ENCODE measurements around the gene RBM20.
"Not testable (repeated sequence)": the region's sequence is repeated elsewhere in the genome, so short reads cannot be mapped to it uniquely, and the experiment has no call there.

Gene RBM20

DNA sequence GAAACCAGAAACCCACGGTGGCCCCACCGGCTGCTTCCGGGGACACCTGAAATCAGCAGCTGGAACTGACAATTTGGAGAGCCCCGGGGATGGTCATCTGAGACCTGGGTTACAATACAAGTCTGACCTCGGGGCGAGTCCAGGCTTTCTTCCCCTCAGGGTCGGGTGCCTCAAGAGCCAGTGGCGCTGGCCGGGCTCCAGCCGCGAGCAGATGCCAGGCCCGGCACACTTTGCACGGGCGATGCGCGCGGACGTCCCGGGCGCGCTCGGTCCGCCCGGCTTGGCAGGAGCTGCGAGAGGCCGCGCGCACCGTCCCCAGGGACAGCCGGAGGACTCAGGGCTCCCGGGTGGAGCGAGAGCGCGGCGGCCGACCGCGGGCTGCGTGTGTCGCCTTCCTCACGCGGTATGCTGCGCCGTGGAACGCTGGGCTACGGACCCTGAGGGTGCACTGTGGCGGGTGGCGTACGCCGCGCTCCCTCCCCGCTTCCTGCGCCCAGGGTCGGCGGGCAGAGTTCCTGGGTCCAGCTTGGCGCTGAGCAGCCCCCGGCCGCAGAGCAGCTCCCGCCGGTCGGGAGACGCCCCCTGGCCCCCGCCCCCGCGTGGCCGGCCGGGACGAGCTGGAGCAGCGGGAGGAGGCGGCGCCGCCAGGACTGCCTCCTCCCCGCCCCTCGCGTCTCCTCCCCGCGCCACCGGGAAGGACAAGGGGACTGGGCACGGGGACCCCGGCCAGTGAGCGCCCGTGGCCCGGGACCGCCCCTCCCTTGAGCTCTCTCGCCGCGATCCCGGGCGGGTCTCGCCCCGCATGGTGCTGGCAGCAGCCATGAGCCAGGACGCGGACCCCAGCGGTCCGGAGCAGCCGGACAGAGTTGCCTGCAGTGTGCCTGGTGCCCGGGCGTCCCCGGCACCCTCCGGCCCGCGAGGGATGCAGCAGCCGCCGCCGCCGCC, at the start of gene RBM20:
RBM20 (plus strand) TSS at position 684 of the 945 bp plus-strand sequence; CDS start at position 803, 119 bp downstream.
- H3K4me1 Mint-ChIP-seq (ENCODE audit: low read depth) = peaks cover 11% of the 10 kb centered on the region
- peak within 1 kb of the TSS; percentile 77 for H3K4me3 Mint-ChIP-seq
- no peak within 1 kb of the TSS for H3K27ac Mint-ChIP-seq
- peaks cover 2% of the 10 kb centered on the region for H3K36me3 Mint-ChIP-seq (ENCODE audit: low read depth)
- H3K9me3 Mint-ChIP-seq = no peaks in the 10 kb centered on the region
- peaks cover 67% of the 10 kb centered on the region for H3K27me3 Mint-ChIP-seq (ENCODE audit: low read depth)

DNA sequence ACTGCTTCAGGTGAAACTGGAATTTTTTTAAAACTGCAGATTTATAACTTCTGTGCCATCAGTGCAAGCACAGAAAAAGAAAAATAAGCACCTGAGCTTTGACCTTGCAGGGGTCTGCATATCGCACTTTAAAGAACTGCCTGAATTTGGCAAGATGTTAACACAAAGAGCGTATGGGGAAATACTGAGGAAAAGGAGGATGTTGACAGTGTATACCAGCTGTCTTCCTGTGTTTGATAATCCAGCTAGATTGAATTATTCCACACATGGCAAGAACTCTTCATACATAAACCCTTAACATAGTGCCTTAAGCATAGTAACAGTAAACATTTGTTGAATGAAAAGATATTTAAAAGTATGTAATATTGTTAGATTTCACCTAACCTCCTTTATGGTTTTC, 46.7 kb upstream of the RBM20 start:
- Mint-ChIP-seq H3K27me3 (ENCODE audit: low read depth) (no peaks in the 10 kb centered on the region), H3K27ac (no peak overlapping the region), H3K4me1 (ENCODE audit: low read depth) (no peaks in the 10 kb centered on the region), H3K9me3 (no peaks in the 10 kb centered on the region), H3K4me3 (no peak overlapping the region), H3K36me3 (ENCODE audit: low read depth) (peaks cover 31% of the 10 kb centered on the region)

DNA sequence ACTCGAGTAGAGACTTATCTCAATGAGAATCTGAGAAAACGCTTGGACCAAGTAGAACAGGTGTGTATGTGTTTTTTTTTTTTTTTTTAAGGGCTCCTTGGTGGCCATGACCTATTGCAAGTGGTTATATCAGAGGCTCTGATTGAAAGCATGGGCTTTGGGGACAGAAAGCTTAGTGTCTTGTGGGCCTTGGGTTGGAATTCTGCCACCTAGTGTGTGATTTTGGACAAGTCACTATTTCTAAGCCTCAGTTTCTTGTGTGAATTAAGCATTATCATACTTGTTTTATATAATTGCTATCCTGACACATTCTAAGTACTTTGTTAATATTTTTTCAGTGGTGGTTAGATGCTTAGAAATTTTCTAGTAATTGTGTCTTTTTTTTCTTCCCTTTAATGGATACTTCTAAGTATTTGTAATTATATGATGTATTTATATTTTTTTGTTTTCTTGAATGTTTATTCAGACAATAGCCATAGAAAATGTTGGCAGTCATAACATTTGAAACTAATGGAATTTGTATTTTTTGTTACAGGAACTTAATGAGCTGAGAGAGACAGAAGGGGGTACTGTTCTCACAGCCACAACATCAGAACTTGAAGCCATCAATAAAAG, 43.5 kb upstream of the RBM20 start:
- no peaks in the 10 kb centered on the region for H3K9me3 Mint-ChIP-seq
- H3K27me3 Mint-ChIP-seq (ENCODE audit: low read depth) = no peaks in the 10 kb centered on the region
- H3K4me1 Mint-ChIP-seq (ENCODE audit: low read depth) = no peaks in the 10 kb centered on the region
- H3K36me3 Mint-ChIP-seq (ENCODE audit: low read depth) = peaks cover 37% of the 10 kb centered on the region
- no peak overlapping the region for H3K27ac Mint-ChIP-seq
- H3K4me3 Mint-ChIP-seq = no peak overlapping the region

DNA sequence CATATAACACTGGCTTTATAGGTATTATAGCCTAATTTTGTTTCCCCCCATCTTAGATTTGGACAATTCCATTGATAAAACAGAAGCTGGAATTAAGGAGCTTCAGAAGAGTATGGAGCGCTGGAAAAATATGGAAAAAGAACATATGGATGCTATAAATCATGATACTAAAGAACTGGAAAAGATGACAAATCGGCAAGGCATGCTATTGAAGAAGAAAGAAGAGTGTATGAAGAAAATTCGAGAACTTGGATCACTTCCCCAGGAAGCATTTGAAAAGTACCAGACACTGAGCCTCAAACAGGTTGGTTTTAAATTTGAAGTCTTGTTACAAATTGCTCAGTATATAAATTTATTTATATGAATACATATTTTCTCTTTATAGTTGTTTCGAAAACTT, 42.6 kb upstream of the RBM20 start:
- Mint-ChIP-seq H3K9me3 (no peaks in the 10 kb centered on the region), H3K4me3 (no peak overlapping the region), H3K27ac (no peak overlapping the region), H3K27me3 (ENCODE audit: low read depth) (no peaks in the 10 kb centered on the region), H3K36me3 (ENCODE audit: low read depth) (peaks cover 36% of the 10 kb centered on the region), H3K4me1 (ENCODE audit: low read depth) (no peaks in the 10 kb centered on the region)

DNA sequence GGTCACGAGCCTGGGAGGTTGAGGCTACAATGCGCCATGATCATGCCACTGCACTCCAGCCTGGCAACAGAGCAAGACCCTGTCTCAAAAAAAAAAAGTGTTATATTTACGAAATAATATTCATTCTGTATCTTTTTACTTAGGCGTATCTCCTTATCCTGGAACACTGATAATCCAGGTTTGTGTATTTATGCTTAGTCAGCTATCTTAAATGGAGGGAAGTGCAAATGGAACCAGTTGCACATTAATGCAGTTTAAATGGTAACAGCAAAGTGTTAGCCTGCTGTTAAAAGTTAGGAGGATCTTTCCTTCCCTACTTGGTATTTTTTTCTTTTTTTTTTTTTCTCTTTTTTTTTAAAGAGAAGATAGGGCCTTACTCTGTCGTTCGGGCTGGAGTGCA, 36.0 kb upstream of the RBM20 start:
- Mint-ChIP-seq H3K9me3 (no peaks in the 10 kb centered on the region), H3K4me3 (no peak overlapping the region), H3K27ac (no peak overlapping the region), H3K4me1 (ENCODE audit: low read depth) (peaks cover 11% of the 10 kb centered on the region), H3K36me3 (ENCODE audit: low read depth) (peaks cover 12% of the 10 kb centered on the region), H3K27me3 (ENCODE audit: low read depth) (no peaks in the 10 kb centered on the region)

DNA sequence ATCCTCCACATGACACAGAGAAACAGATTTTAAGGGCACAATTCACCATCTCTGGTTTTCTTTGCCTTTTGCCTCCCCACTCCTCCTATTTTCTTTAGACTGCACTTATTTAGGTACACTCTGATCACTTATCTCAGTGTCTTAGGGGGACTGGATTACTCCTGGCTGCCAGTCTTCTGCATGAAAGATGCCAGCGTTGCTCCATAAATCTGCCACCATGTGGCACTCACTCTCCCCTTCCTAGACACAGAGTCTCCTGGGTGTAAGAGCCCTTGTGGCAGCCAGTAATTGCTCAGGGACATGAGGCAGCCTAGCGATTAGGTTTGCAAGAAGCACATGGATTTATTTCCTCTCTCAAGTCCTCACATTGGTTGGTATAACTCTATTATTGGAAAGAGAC, 34.5 kb upstream of the RBM20 start:
- Mint-ChIP-seq H3K36me3 (ENCODE audit: low read depth) (peaks cover 6% of the 10 kb centered on the region), H3K4me3 (no peak overlapping the region), H3K27ac (no peak overlapping the region), H3K4me1 (ENCODE audit: low read depth) (peaks cover 16% of the 10 kb centered on the region), H3K9me3 (no peaks in the 10 kb centered on the region), H3K27me3 (ENCODE audit: low read depth) (no peaks in the 10 kb centered on the region)

DNA sequence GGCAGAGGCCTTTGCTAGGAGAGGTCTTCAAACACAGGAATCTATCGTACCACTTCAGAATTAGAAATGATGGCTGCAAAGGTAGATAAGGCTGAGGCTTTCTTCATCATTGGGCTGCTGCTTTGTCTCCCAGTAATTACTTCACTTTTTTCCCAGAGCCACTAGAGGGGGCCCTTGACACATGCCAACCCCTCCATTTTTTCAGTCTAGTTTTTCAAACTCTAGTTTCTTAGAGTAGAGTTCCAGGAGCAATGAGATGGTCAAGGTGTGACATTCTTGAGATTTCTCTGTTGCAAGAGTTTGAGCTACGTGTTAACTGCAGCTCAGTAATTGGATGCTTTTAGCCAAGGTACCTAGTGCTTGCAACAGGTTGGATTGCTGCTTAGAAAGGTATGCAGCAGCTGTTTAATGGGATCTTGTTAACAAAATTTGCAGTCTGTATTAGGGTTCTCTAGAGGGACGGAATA, 33.8 kb upstream of the RBM20 start:
- H3K9me3 Mint-ChIP-seq = no peaks in the 10 kb centered on the region
- H3K4me1 Mint-ChIP-seq (ENCODE audit: low read depth) = peaks cover 19% of the 10 kb centered on the region
- no peaks in the 10 kb centered on the region for H3K27me3 Mint-ChIP-seq (ENCODE audit: low read depth)
- H3K4me3 Mint-ChIP-seq = no peak overlapping the region
- H3K36me3 Mint-ChIP-seq (ENCODE audit: low read depth) = no peaks in the 10 kb centered on the region
- no peak overlapping the region for H3K27ac Mint-ChIP-seq

DNA sequence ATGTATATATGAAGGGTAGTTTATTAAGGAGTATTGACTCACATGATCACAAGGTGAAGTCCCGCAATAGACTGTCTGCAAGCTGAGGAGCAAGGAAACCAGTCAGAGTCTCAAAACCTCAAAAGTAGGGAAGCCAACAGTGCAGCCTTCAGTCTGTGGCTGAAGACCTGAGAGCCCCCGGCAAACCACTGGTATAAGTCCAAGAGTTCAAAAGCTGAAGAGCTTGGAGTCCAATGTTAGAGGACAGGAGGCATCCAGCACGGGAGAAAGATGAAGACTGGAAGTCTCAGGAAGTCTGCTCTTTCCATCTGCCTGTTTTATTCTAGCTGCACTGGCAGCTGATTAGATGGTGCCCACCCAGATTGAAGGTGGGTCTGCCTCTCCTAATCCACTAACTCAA, 33.4 kb upstream of the RBM20 start:
- not testable (repeated sequence) for H3K27ac Mint-ChIP-seq; H3K4me3 Mint-ChIP-seq; H3K27me3 Mint-ChIP-seq (ENCODE audit: low read depth); H3K9me3 Mint-ChIP-seq; H3K36me3 Mint-ChIP-seq (ENCODE audit: low read depth)
- H3K4me1 Mint-ChIP-seq (ENCODE audit: low read depth) = peaks cover 23% of the 10 kb centered on the region

DNA sequence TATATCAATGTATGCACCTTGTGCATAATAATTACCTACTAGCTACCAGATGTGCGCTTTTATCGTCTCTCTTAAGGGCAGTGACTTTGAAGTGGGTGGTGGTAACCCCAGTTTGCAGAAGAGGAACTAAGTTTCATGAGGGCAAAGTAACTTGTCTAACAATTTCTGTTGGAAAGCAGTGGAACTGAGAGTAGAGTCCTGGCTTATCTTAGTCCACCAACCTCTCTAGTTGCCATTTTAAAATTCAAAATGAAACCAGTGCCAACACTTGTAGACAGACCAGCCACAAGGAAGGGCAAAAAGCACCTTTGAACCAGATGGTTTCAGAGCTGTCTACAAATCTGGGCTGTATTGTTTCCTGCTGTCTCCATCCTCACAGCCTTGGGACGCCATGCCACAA, 32.0 kb upstream of the RBM20 start:
- Mint-ChIP-seq H3K4me3 (no peak overlapping the region), H3K4me1 (ENCODE audit: low read depth) (peaks cover 25% of the 10 kb centered on the region), H3K27ac (no peak overlapping the region)

DNA sequence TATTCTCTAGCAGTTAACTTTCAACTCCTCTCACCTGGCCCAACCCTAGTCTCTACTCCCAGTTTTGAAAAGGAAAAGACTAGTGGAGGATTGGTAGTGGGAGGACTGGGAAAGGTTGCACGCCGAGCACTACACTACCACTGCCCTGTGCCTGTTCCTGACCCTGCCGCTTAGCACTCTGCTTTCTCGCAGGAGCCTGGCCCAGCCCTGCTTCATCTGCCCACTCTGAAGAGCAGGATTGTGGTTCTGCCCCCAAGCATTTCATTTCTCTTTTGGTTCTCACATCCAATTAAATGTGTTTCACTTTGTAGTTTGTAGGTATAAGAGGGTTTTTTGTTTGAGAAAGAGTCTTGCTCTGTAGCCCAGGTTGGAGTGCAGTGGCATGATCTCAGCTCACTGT, 31.5 kb upstream of the RBM20 start:
- H3K27me3 Mint-ChIP-seq (ENCODE audit: low read depth) = no peaks in the 10 kb centered on the region
- H3K27ac Mint-ChIP-seq = no peak overlapping the region
- H3K4me3 Mint-ChIP-seq = no peak overlapping the region
- no peaks in the 10 kb centered on the region for H3K9me3 Mint-ChIP-seq
- H3K36me3 Mint-ChIP-seq (ENCODE audit: low read depth) = no peaks in the 10 kb centered on the region
- H3K4me1 Mint-ChIP-seq (ENCODE audit: low read depth) = peaks cover 25% of the 10 kb centered on the region

More for the DNA sequence above, 32.0 kb upstream of the RBM20 start:
- H3K36me3 Mint-ChIP-seq (ENCODE audit: low read depth) = no peaks in the 10 kb centered on the region
- H3K27me3 Mint-ChIP-seq (ENCODE audit: low read depth) = no peaks in the 10 kb centered on the region
- H3K9me3 Mint-ChIP-seq = no peaks in the 10 kb centered on the region

DNA sequence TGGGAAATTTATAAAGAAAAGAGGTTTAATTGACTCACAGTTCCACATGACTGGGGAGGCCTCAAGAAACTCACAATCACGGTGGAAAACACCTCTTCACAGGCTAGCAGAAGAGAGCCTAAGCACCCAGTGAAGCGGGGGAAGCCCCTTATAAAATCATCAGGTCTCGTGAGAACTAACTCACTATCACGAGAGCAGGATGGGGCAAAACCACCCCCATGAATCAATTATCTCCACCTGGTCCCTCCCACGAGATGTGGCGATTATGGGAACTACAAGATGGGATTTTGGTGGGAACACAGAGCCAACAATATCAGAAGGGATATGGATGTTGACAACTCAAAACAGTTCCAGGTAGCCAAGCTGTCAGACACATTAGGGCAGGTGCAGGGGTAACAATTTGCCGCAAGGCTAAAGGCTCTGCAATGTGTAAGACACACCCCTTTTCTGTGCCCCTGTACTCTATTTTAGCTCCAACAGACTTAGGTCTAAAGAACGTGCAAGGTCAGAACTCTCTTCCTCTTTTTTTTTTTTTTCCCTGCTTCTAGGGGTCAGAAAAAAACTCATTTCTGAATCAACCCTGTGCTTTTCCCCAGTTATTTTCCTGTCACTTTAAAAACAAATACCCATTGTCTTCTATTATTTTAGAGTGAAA, 30.7 kb upstream of the RBM20 start:
- no peaks in the 10 kb centered on the region for H3K27me3 Mint-ChIP-seq (ENCODE audit: low read depth)
- no peak overlapping the region for H3K27ac Mint-ChIP-seq
- H3K4me1 Mint-ChIP-seq (ENCODE audit: low read depth) = peaks cover 28% of the 10 kb centered on the region
- no peaks in the 10 kb centered on the region for H3K36me3 Mint-ChIP-seq (ENCODE audit: low read depth)
- H3K4me3 Mint-ChIP-seq = no peak overlapping the region
- H3K9me3 Mint-ChIP-seq = no peaks in the 10 kb centered on the region

DNA sequence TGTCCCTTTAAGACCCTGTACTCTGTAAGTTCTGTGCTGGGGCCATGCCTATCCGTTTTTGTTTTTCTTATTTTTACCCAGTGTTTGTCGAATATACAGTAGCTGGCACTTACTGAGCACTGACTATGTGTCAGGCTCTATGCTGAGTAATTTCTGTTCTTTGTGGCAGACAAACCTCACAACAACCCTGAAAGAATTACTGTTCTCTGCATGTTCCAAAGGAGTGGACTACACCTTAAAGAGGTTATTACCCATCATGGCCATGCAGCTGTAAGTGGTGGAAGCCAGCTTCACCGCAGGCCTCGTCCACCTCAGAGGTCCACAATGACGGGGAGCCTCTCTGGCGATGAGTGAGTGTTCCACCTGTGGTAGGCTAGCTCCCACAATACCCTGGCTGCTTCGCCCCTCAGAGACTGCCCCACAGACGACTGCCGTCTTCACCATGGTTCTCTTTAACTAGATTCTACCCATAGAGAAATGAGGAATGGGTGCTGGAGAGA, 30.1 kb upstream of the RBM20 start:
- peaks cover 30% of the 10 kb centered on the region for H3K4me1 Mint-ChIP-seq (ENCODE audit: low read depth)
- no peaks in the 10 kb centered on the region for H3K27me3 Mint-ChIP-seq (ENCODE audit: low read depth)
- H3K36me3 Mint-ChIP-seq (ENCODE audit: low read depth) = no peaks in the 10 kb centered on the region
- no peaks in the 10 kb centered on the region for H3K9me3 Mint-ChIP-seq
- no peak overlapping the region for H3K4me3 Mint-ChIP-seq
- no peak overlapping the region for H3K27ac Mint-ChIP-seq

DNA sequence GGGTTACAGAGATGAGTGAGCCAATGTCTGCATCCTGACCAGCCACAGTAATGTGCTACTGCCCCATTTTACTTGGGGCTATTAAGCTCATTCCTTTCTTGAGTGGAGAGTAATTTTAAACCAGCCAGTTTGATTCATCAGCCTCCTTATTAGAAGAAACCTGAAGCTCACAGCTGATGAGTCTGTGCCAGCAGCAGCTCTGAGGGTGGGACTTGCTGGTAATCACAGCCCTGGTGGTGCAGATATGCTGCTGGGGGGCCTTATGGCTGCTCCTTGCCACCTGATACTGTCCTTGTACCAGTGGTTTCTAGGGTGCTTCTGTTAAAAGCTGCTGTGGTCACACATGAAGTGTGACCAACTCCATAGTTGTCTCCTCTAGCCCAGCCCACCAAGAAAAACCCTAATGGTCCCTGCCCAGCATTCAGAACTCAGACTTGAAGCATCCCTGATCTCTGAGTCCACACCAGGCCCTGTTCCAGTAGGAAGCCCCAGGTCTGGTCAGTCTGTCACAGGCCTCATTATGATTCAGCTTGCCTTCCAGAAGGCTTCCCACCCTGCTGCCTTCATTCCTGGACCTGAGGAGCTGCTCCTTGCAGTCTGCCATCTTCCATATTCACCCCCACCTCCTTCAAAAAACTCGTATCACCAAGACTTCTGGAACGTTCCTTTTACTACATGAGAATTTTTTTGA, 28.9 kb upstream of the RBM20 start:
- H3K9me3 Mint-ChIP-seq = no peaks in the 10 kb centered on the region

DNA sequence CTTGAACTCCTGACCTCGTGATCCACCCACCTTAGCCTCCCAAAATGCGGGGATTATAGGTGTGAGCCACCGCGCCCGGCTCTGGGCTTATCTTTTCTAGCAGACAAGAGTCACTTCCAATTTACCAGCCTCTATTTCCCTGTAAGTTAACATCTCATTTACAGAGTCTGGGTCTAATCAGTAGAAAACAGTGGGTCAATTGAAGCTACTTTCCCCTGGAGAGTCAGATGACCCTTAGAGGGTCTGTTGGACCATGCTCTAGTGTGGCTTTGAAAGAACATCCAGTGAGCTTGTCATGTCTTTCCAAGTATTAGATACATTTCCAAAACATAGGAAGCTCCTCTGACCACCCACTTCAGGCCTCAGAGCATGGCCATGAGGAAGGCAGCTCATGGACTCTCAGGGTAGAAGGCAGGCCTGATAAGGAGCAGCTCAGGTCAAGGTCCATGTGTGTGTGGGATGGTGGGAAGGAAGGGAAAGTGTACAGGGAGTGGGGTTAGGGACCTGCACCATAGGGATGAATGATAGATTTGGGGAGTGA, 27.6 kb upstream of the RBM20 start:
- peaks cover 1% of the 10 kb centered on the region for H3K27me3 Mint-ChIP-seq (ENCODE audit: low read depth)
- peaks cover 2% of the 10 kb centered on the region for H3K9me3 Mint-ChIP-seq
- H3K4me3 Mint-ChIP-seq = no peak overlapping the region
- peaks cover 23% of the 10 kb centered on the region for H3K4me1 Mint-ChIP-seq (ENCODE audit: low read depth)
- no peaks in the 10 kb centered on the region for H3K36me3 Mint-ChIP-seq (ENCODE audit: low read depth)
- no peak overlapping the region for H3K27ac Mint-ChIP-seq

More for the DNA sequence above, 28.9 kb upstream of the RBM20 start:
- H3K27ac Mint-ChIP-seq = no peak overlapping the region
- no peak overlapping the region for H3K4me3 Mint-ChIP-seq
- no peaks in the 10 kb centered on the region for H3K27me3 Mint-ChIP-seq (ENCODE audit: low read depth)
- H3K4me1 Mint-ChIP-seq (ENCODE audit: low read depth) = peaks cover 30% of the 10 kb centered on the region
- no peaks in the 10 kb centered on the region for H3K36me3 Mint-ChIP-seq (ENCODE audit: low read depth)

Data from T-helper 1 cell treated with Interleukin-12 subunit alpha and Interleukin-12 subunit beta and Interleukin-4 antibody, amounts not matched to agents 30 μg/mL and 1 μg/mL, for 36 hours (primary cell).